ENCODE measurements around the gene LYL1. TPM values are rescaled to one million over a fixed set of nuclear protein-coding genes. Genes with fewer than 3 reads are reported as not detected.

The LYL1 gene
- total and polyA plus RNA-seq, 9 of the 15 experiments (the other 6 are each of a cell fraction or from before 2014, with no cell fraction given): 1.3 to 266 (median 34.0) TPM

GRCh38 chr19:13104360-13104847 lies 1.7 kb upstream of the LYL1 start (continued):
- TF ChIP-seq ID3 (CRISPR knock-in tag; IDR thresholded peaks at IDR 0.05) (no peak), ID3 (tag; IDR thresholded peaks at IDR 0.05) (0 out of 2 replicates have a peak, but pooled peaks have one; percentile 68), VEZF1 (CRISPR knock-in tag; IDR thresholded peaks at IDR 0.05) (peak; percentile 88), ARID3B (CRISPR knock-in tag; IDR thresholded peaks at IDR 0.05; ENCODE audit: borderline replicate concordance) (0 out of 2 replicates have a peak, but pooled peaks have one; percentile 45), POLR2AphosphoS5 (IDR thresholded peaks at IDR 0.05; ENCODE audit: control insufficient read depth, insufficient read depth, low read depth, low read length) (peak; percentile 48), CREBBP (IDR thresholded peaks at IDR 0.05; ENCODE audit: low read depth, low read length) (no peak), RBFOX2 (IDR thresholded peaks at IDR 0.05; ENCODE audit: low read depth, low read length) (peak; percentile 67), NR1H2 (CRISPR knock-in tag; IDR thresholded peaks at IDR 0.05) (no peak), NFE2L1 (tag; IDR thresholded peaks at IDR 0.05; ENCODE audit: borderline replicate concordance, low read depth) (no peak), ZNF764 (CRISPR knock-in tag; IDR thresholded peaks at IDR 0.05; ENCODE audit: low read depth) (no peak), KDM4B (IDR thresholded peaks at IDR 0.05; ENCODE audit: borderline replicate concordance in 2 of 2, low read depth in 1 of 2) (peak in 1 of 2 experiments; percentile 43; a peak in 1 of 4 replicates), FIP1L1 (IDR thresholded peaks at IDR 0.05; ENCODE audit: low read depth, low read length, poor library complexity, severe bottlenecking) (peak; percentile 82), RBBP5 (IDR thresholded peaks at IDR 0.05; ENCODE audit: borderline replicate concordance, insufficient read depth, low read length, poor library complexity, severe bottlenecking) (no peak), RERE (CRISPR knock-in tag; IDR thresholded peaks at IDR 0.05; ENCODE audit: borderline replicate concordance) (no peak), MAFF (IDR thresholded peaks at IDR 0.05; ENCODE audit: low read length) (no peak), ZBTB17 (CRISPR knock-in tag; IDR thresholded peaks at IDR 0.05) (peak; percentile 90), ZNF316 (IDR thresholded peaks at IDR 0.05) (no peak)

Measured in K562 (cell line).